ENCODE results near the gene KRTAP6-1.

The KRTAP6-1 gene

DNA sequence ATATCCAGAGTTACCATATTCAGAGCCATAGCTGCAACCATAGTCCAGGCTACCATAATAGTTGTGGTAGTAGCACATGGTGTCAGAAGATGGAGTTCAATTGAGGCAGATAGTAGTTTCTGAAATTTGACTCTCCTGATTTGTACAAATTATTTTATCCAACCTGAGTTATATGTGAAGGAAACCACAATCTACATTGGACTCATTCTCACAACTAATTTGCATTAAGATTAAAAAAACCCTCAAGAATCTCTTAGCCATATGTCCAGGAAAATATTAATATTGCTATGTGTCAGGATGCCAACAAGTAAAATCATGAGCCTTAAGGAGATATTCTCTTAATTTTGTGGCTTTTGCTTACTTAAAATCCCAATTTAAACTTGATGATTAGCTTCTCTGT is 23.4 kb downstream of the KRTAP6-1 start, which contains the start of gene KRTAP22-2:
KRTAP22-2 (minus strand) TSS at position 101 of the 400 bp plus-strand sequence.
- no peak for TF ChIP-seq Cebpa-rat (IDR thresholded peaks at IDR 0.05)
- H4K20me1 ChIP-seq = no peaks in the 10 kb centered on the region
- H3K27me3 ChIP-seq = no peaks in the 10 kb centered on the region
- no peak within 1 kb of the TSS for H3K9ac ChIP-seq
- H3K9me3 ChIP-seq (replicated peaks in 1 of 11) = no peaks in the 10 kb centered on the region
- H3K4me2 ChIP-seq = no peak within 1 kb of the TSS
- no peaks in the 10 kb centered on the region for H3K36me3 ChIP-seq
- no peak within 1 kb of the TSS for H3K27ac ChIP-seq
- H3K4me3 ChIP-seq = no peak within 1 kb of the TSS
- H3K4me1 ChIP-seq = no peaks in the 10 kb centered on the region

DNA sequence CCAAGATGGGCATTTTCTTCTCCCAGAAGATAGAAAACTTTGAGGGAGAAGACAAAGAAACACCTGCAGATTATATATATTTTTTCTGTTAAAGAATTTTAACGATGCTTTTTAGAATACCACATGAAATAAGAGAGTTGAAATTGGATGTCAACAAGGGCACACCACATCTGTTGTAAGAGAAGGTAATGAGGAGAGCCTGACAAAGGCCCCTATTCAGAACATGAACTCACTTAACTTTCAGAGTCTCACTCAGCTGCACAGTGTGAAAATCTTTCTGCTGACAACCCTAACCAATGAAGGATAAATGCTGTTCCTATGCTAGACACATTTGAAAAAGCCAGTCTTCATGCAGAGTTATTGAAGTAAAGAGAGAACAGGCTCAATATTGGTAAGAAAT is 30.9 kb downstream of the KRTAP6-1 start:
- H3K9me3 ChIP-seq (replicated peaks in 1 of 11) = no peaks in the 10 kb centered on the region
- TF ChIP-seq Cebpa-rat (IDR thresholded peaks at IDR 0.05) = no peak
- H4K20me1 ChIP-seq = no peaks in the 10 kb centered on the region
- H3K36me3 ChIP-seq = no peaks in the 10 kb centered on the region
- H3K4me3 ChIP-seq = no peak overlapping the region
- no peak overlapping the region for H3K27ac ChIP-seq
- H3K4me1 ChIP-seq = no peaks in the 10 kb centered on the region
- no peaks in the 10 kb centered on the region for H3K27me3 ChIP-seq
- no peak overlapping the region for H3K9ac ChIP-seq
- H3K4me2 ChIP-seq = no peak overlapping the region

DNA sequence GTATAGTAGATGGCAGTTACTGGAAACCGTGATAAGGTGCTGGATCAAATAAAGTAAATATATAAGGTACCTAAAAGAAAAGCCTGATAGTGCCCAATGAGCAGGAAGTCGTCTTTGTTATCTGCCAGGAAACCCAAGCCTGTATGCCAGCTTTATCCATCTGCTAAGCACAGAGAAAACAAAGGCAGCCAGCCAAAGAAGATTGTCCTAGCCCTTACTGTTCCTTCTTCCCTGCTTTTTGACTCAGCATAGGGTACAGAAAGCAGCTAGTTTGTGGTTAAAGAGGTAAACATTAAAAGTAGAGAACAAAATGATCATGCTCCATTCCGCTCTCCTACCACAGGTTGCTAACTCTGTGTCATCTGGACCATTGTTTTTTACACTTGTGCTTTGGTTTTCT is 33.6 kb downstream of the KRTAP6-1 start:
- Histone ChIP-seq H3K36me3 (no peaks in the 10 kb centered on the region), H3K27me3 (no peaks in the 10 kb centered on the region), H3K4me2 (no peak overlapping the region), H3K9me3 (replicated peaks in 1 of 11) (no peaks in the 10 kb centered on the region), H3K4me1 (no peaks in the 10 kb centered on the region), H3K27ac (no peak overlapping the region), H3K9ac (no peak overlapping the region), H3K4me3 (no peak overlapping the region), H4K20me1 (no peaks in the 10 kb centered on the region)
- TF ChIP-seq Cebpa-rat (IDR thresholded peaks at IDR 0.05) = no peak

GRCh38 chr21:30579346-30579745 is 34.4 kb downstream of the KRTAP6-1 start:
- Histone ChIP-seq H3K27me3 (no peaks in the 10 kb centered on the region), H3K9ac (no peak overlapping the region), H3K4me1 (no peaks in the 10 kb centered on the region), H4K20me1 (no peaks in the 10 kb centered on the region), H3K27ac (no peak overlapping the region), H3K36me3 (no peaks in the 10 kb centered on the region), H3K4me2 (no peak overlapping the region), H3K4me3 (no peak overlapping the region), H3K9me3 (replicated peaks in 1 of 11) (no peaks in the 10 kb centered on the region)
- TF ChIP-seq Cebpa-rat (IDR thresholded peaks at IDR 0.05) = no peak

DNA sequence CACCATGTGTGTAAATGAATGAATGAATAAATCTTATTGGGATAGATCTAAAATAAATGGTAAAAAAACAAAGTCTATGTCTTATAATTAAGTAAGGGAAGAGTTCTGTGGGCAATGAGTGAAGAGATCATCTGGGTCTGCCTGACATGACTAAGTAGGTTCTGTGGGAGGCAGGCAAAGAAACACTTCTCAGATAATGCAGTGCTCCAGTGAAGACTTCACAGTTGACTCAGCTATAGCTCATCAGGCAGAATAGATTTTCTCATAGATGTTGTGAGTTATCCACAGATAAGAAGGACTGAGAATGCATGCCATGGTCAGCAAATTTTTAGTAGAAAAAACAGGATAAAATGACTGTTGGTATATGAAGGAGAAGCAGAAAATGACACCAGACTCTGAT is 36.0 kb downstream of the KRTAP6-1 start:
- TF ChIP-seq Cebpa-rat (IDR thresholded peaks at IDR 0.05) = no peak
- Histone ChIP-seq H4K20me1 (no peaks in the 10 kb centered on the region), H3K36me3 (no peaks in the 10 kb centered on the region), H3K4me2 (no peak overlapping the region), H3K4me3 (no peak overlapping the region), H3K4me1 (no peaks in the 10 kb centered on the region), H3K27me3 (no peaks in the 10 kb centered on the region), H3K9me3 (replicated peaks in 1 of 11) (no peaks in the 10 kb centered on the region), H3K27ac (no peak overlapping the region), H3K9ac (no peak overlapping the region)

DNA sequence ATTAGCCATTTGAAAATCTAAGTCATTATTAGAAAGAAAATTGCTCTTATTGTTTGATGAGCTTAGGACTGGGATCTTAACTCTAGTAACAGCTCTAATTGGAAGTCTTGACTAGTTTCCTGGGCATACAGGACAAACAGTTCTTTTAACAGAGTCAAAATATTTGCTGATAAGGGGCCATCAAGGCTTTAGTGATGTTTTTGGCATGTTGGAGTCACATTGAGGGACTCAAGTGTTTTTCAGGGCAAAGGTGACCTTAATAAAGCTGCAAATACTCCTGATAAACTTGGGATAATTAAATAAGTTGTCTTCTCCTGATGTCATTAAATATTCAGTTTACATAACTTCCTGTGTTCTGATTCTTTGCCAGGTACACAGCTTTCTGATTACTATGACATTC is 46.1 kb downstream of the KRTAP6-1 start:
- Histone ChIP-seq H3K36me3 (no peaks in the 10 kb centered on the region), H3K4me1 (no peaks in the 10 kb centered on the region), H4K20me1 (no peaks in the 10 kb centered on the region), H3K4me3 (no peak overlapping the region), H3K27me3 (no peaks in the 10 kb centered on the region), H3K9ac (no peak overlapping the region), H3K9me3 (replicated peaks in 1 of 11) (no peaks in the 10 kb centered on the region), H3K27ac (no peak overlapping the region), H3K4me2 (no peak overlapping the region)
- TF ChIP-seq Cebpa-rat (IDR thresholded peaks at IDR 0.05) = no peak

- Histone ChIP-seq H3K27me3 (no peaks in the 10 kb centered on the region), H4K20me1 (no peaks in the 10 kb centered on the region), H3K27ac (no peak overlapping the region), H3K4me3 (no peak overlapping the region), H3K36me3 (no peaks in the 10 kb centered on the region), H3K9ac (no peak overlapping the region), H3K9me3 (replicated peaks in 1 of 11) (no peaks in the 10 kb centered on the region), H3K4me2 (no peak overlapping the region), H3K4me1 (no peaks in the 10 kb centered on the region)
- no peak for TF ChIP-seq Cebpa-rat (IDR thresholded peaks at IDR 0.05)
These were observed 50.1 kb downstream of the KRTAP6-1 start for GRCh38 chr21:30563630-30564029.
